CD14-positive monocyte (primary cell): ENCODE measurements around the gene RNF121. TPM values are rescaled to one million over a fixed set of nuclear protein-coding genes. Genes with fewer than 3 reads are reported as not detected.

Source experiments
- DNase-seq, 3 donors: peaks; one replicate each; pipeline ENCODE4 v3.0.0-alpha.2; 2011 to 2022
- H2AFZ ChIP-seq: 2 replicates; pipeline ENCODE4 v1.6.0; 2012; ENCODE audit warnings: mild to moderate bottlenecking, low read depth, low read length, inconsistent platforms; ENCODE audit not compliant: insufficient read depth, poor library complexity, severe bottlenecking
- H3K27ac ChIP-seq, 2 donors: 1 replicate in 1 of 2; 2 replicates in 1 of 2; pipeline ENCODE4 v1.5.1; 2012 to 2013; ENCODE audit warnings: low read length in 2 of 2, control low read depth in 1 of 2, inconsistent platforms in 1 of 2, low read depth in 1 of 2, mild to moderate bottlenecking in 1 of 2
- H3K27me3 ChIP-seq, 2 donors: one replicate each; pipeline versions ENCODE4 v1.6.0 to v1.6.1; 2011 to 2013; ENCODE audit warnings: low read length in 2 of 2; ENCODE audit not compliant: control insufficient read depth in 2 of 2, insufficient read depth in 2 of 2
- H3K36me3 ChIP-seq, 2 donors: replicated peaks in 1 of 2; 1 replicate in 1 of 2; 2 replicates in 1 of 2; pipeline versions ENCODE4 v1.5.1 to v1.6.1; 2012 to 2013; ENCODE audit warnings: low read length in 2 of 2, control low read depth in 1 of 2, inconsistent platforms in 1 of 2, mild to moderate bottlenecking in 1 of 2; ENCODE audit not compliant: insufficient read depth in 2 of 2, control insufficient read depth in 1 of 2
- H3K4me1 ChIP-seq, 2 donors: 1 replicate in 1 of 2; 2 replicates in 1 of 2; pipeline versions ENCODE4 v1.5.1 to v1.6.1; 2012 to 2013; ENCODE audit warnings: low read length in 2 of 2, control low read depth in 1 of 2, inconsistent platforms in 1 of 2, mild to moderate bottlenecking in 1 of 2, moderate library complexity in 1 of 2; ENCODE audit not compliant: insufficient read depth in 2 of 2, control insufficient read depth in 1 of 2
- H3K4me2 ChIP-seq: replicated peaks from 2 replicates; pipeline ENCODE3; 2012; ENCODE audit warnings: low read length, moderate library complexity, mild to moderate bottlenecking; ENCODE audit not compliant: poor library complexity, severe bottlenecking; ENCODE audit errors: extremely low read depth
- H3K4me3 ChIP-seq, 3 experiments: fragments of 200-600 bp in 1 of 3; sonication (generic) in 1 of 3; replicated peaks in 1 of 3; 1 replicate in 2 of 3; 2 replicates in 1 of 3; pipeline ENCODE4 v1.5.1; 2011 to 2013; ENCODE audit warnings: low read length in 3 of 3, mild to moderate bottlenecking in 3 of 3, control low read depth in 2 of 3, low read depth in 2 of 3, inconsistent platforms in 1 of 3, moderate library complexity in 1 of 3
- H3K79me2 ChIP-seq: 2 replicates; pipeline ENCODE4 v1.6.0; 2012; ENCODE audit warnings: mild to moderate bottlenecking, control low read depth, inconsistent platforms, low read length, moderate library complexity; ENCODE audit not compliant: insufficient read depth
- H3K9ac ChIP-seq: 2 replicates; pipeline ENCODE4 v1.6.0; 2017; ENCODE audit warnings: low read length, mild to moderate bottlenecking; ENCODE audit not compliant: insufficient read depth, poor library complexity, severe bottlenecking
- H3K9me3 ChIP-seq, 2 donors: replicated peaks in 1 of 2; 1 replicate in 1 of 2; 2 replicates in 1 of 2; pipeline versions ENCODE4 v1.5.1 to v1.6.1; 2012 to 2013; ENCODE audit warnings: low read length in 2 of 2, control low read depth in 1 of 2; ENCODE audit not compliant: control insufficient read depth in 1 of 2, insufficient read depth in 1 of 2
- H4K20me1 ChIP-seq: 2 replicates; pipeline ENCODE4 v1.6.0; 2012; ENCODE audit warnings: mild to moderate bottlenecking, low read length, control low read depth, moderate library complexity; ENCODE audit not compliant: insufficient read depth
- H3K27ac Mint-ChIP-seq, 7 donors: one replicate each; pipeline ENCODE4 v1.8.0; 2020; ENCODE audit warnings: mild to moderate bottlenecking in 7 of 7, mixed read lengths in 7 of 7, moderate library complexity in 6 of 7, inconsistent platforms in 2 of 7
- H3K27me3 Mint-ChIP-seq, 3 donors: one replicate each; pipeline ENCODE4 v1.8.0; 2021 to 2022; ENCODE audit warnings: low read depth in 3 of 3, mild to moderate bottlenecking in 3 of 3, mixed read lengths in 3 of 3, moderate library complexity in 3 of 3, inconsistent platforms in 1 of 3
- H3K36me3 Mint-ChIP-seq, 2 donors: one replicate each; pipeline ENCODE4 v1.8.0; 2020; ENCODE audit warnings: mixed read lengths in 2 of 2, inconsistent platforms in 1 of 2, mild to moderate bottlenecking in 1 of 2
- H3K4me1 Mint-ChIP-seq: one replicate; pipeline ENCODE4 v1.8.0; 2020; ENCODE audit warnings: mild to moderate bottlenecking, mixed read lengths
- H3K4me3 Mint-ChIP-seq, 2 donors: one replicate each; pipeline ENCODE4 v1.8.0; 2020; ENCODE audit warnings: mild to moderate bottlenecking in 2 of 2, mixed read lengths in 2 of 2, moderate library complexity in 1 of 2
- H3K9me3 Mint-ChIP-seq, 7 donors: one replicate each; pipeline ENCODE4 v1.8.0; 2020 to 2022; ENCODE audit warnings: mixed read lengths in 7 of 7, mild to moderate bottlenecking in 6 of 7, moderate library complexity in 6 of 7, inconsistent platforms in 2 of 7
- WGBS: methylation state at CpG from one replicate; pipeline ENCODE4 v1.1.5; 2013; ENCODE audit warnings: missing lambda C conversion rate; ENCODE audit not compliant: insufficient coverage; 5-methylcytosine and 5-hydroxymethylcytosine counted together
- intact Hi-C, 2 donors: fragments of 100-400 bp; cut with micrococcal nuclease; formaldehyde crosslinking; loops; one replicate each; pipeline versions ENCODE4 v1.15.0 to v1.15.1; 2023
- polyA plus RNA-seq, 3 donors: library from polyadenylated mRNA; depleted of rRNA in 1 of 3; unstranded in 2 of 3; stranded (reverse) in 1 of 3; fragments of 300-500 nt in 2 of 3; fragments of >200 nt in 1 of 3; fragmentation: Illumina TruSeq in 2 of 3; gene quantifications; 1 replicate in 2 of 3; 2 replicates in 1 of 3; pipeline ENCODE4 v1.2.3, GENCODE V29; 2012 to 2021
- TF ChIP-seq, protein P1 (sequence below): fragments of 200-600 bp; IDR thresholded peaks from one replicate; pipeline ENCODE4 v1.8.0; 2022; ENCODE audit warnings: antibody characterized with exemption, mild to moderate bottlenecking

Gene RNF121
- polyA plus RNA-seq, 3 donors: 7.7 to 25.2 (median 9.2) TPM

GRCh38 chr11:72036687-72037086, 107.8 kb downstream of the RNF121 start:
- WGBS: 100% methylated on average over 2 of the region's 3 CpGs
- TF ChIP-seq, protein P1, sequence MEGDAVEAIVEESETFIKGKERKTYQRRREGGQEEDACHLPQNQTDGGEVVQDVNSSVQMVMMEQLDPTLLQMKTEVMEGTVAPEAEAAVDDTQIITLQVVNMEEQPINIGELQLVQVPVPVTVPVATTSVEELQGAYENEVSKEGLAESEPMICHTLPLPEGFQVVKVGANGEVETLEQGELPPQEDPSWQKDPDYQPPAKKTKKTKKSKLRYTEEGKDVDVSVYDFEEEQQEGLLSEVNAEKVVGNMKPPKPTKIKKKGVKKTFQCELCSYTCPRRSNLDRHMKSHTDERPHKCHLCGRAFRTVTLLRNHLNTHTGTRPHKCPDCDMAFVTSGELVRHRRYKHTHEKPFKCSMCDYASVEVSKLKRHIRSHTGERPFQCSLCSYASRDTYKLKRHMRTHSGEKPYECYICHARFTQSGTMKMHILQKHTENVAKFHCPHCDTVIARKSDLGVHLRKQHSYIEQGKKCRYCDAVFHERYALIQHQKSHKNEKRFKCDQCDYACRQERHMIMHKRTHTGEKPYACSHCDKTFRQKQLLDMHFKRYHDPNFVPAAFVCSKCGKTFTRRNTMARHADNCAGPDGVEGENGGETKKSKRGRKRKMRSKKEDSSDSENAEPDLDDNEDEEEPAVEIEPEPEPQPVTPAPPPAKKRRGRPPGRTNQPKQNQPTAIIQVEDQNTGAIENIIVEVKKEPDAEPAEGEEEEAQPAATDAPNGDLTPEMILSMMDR: no peak
- H3K27me3 ChIP-seq: no peaks in the 10 kb centered on the region
- H3K9me3 ChIP-seq: no peaks in the 10 kb centered on the region
- H3K27ac Mint-ChIP-seq: peak overlapping the region in 3 of 7 donors; percentile 21 to 77 (median 45)
- H2AFZ ChIP-seq: no peak overlapping the region
- H3K4me2 ChIP-seq: no peak overlapping the region
- no peak overlapping the region for H3K4me3 ChIP-seq
- intact Hi-C loops: no loop called here
- H3K9me3 Mint-ChIP-seq: no peaks in the 10 kb centered on the region
- no peak overlapping the region for H3K9ac ChIP-seq
- no peak overlapping the region for H3K4me3 Mint-ChIP-seq
- peaks cover 32 to 49% of the 10 kb centered on the region in 2 donors for H3K36me3 Mint-ChIP-seq
- H3K36me3 ChIP-seq: peaks cover 23 to 49% of the 10 kb centered on the region in 2 donors
- peaks cover 23 to 35% of the 10 kb centered on the region in 2 donors for H3K4me1 ChIP-seq
- H3K27ac ChIP-seq: peak overlapping the region in 1 of 2 donors; percentile 39
- H4K20me1 ChIP-seq: peaks cover 31% of the 10 kb centered on the region
- peaks cover 91% of the 10 kb centered on the region for H3K79me2 ChIP-seq
- H3K4me1 Mint-ChIP-seq: peaks cover 13% of the 10 kb centered on the region
- no peaks in the 10 kb centered on the region for H3K27me3 Mint-ChIP-seq
- DNase-seq: no peak

- H3K27me3 Mint-ChIP-seq: no peaks in the 10 kb centered on the region
- no peak overlapping the region for H3K4me2 ChIP-seq
- H3K4me3 Mint-ChIP-seq: no peak overlapping the region
- H3K27ac Mint-ChIP-seq: peak overlapping the region in 2 of 7 donors; percentile 26 to 85
- no peak overlapping the region for H3K9ac ChIP-seq
- WGBS: 78% methylated on average over 4 of the region's 4 CpGs
- H3K9me3 ChIP-seq: no peaks in the 10 kb centered on the region
- no peak overlapping the region for H2AFZ ChIP-seq
- peaks cover 22 to 49% of the 10 kb centered on the region in 2 donors for H3K36me3 ChIP-seq
- no peaks in the 10 kb centered on the region for H3K9me3 Mint-ChIP-seq
- peaks cover 31% of the 10 kb centered on the region for H4K20me1 ChIP-seq
- no peaks in the 10 kb centered on the region for H3K27me3 ChIP-seq
- peak overlapping the region in 1 of 2 donors; percentile 95 for H3K27ac ChIP-seq
- peaks cover 94% of the 10 kb centered on the region for H3K79me2 ChIP-seq
- intact Hi-C loops: no loop called here
- no peak for DNase-seq
- H3K4me1 Mint-ChIP-seq: peaks cover 11% of the 10 kb centered on the region
- TF ChIP-seq, protein P1: no peak
- H3K4me1 ChIP-seq: peaks cover 31 to 46% of the 10 kb centered on the region in 2 donors
- H3K36me3 Mint-ChIP-seq: peaks cover 33 to 50% of the 10 kb centered on the region in 2 donors
- no peak overlapping the region for H3K4me3 ChIP-seq
These were observed 108.9 kb downstream of the RNF121 start for GRCh38 chr11:72037554-72038311.
